Neutrophil (primary cell): ENCODE measurements around the gene PTPN14.

Experiments
- H3K27ac ChIP-seq: fragments of 200-600 bp; sonication (generic); 2 replicates; pipeline ENCODE4 v1.5.1; 2016; ENCODE audit warnings: mild to moderate bottlenecking, moderate library complexity
- H3K27me3 ChIP-seq: fragments of 200-600 bp; sonication (generic); 2 replicates; pipeline ENCODE4 v1.6.0; 2016; ENCODE audit warnings: mild to moderate bottlenecking
- H3K36me3 ChIP-seq: fragments of 200-600 bp; sonication (generic); 2 replicates; pipeline ENCODE4 v1.5.1; 2017
- H3K4me1 ChIP-seq, 2 experiments: fragments of 200-600 bp in 1 of 2; sonication (generic) in 1 of 2; 1 replicate in 1 of 2; 2 replicates in 1 of 2; pipeline versions ENCODE4 v1.5.1 to v1.6.1; 2013 to 2016; ENCODE audit warnings: low read depth in 1 of 2, low read length in 1 of 2, mild to moderate bottlenecking in 1 of 2, moderate library complexity in 1 of 2; ENCODE audit not compliant: control insufficient read depth in 1 of 2, insufficient read depth in 1 of 2
- H3K4me3 ChIP-seq, 2 experiments: fragments of 200-600 bp in 1 of 2; sonication (generic) in 1 of 2; 1 replicate in 1 of 2; 2 replicates in 1 of 2; pipeline ENCODE4 v1.5.1; 2013 to 2016; ENCODE audit warnings: low read depth in 1 of 2, low read length in 1 of 2, mild to moderate bottlenecking in 1 of 2, moderate library complexity in 1 of 2
- H3K9me3 ChIP-seq: fragments of 200-600 bp; sonication (generic); 2 replicates; pipeline ENCODE4 v1.5.1; 2016
- CTCF ChIP-seq: fragments of 200-600 bp; sonication (generic); IDR thresholded peaks from 2 replicates; pipeline ENCODE4 v1.5.1; 2016; ENCODE audit warnings: antibody characterized with exemption

The PTPN14 gene

GRCh38 chr1:214542275-214543199, 8.9 kb downstream of the PTPN14 start:
- H3K27ac ChIP-seq = no peak overlapping the region
- H3K36me3 ChIP-seq = no peaks in the 10 kb centered on the region
- peaks cover 42% of the 10 kb centered on the region for H3K27me3 ChIP-seq
- no peak overlapping the region for H3K4me3 ChIP-seq
- no peaks in the 10 kb centered on the region for H3K4me1 ChIP-seq
- no peak for TF ChIP-seq CTCF
- no peaks in the 10 kb centered on the region for H3K9me3 ChIP-seq

GRCh38 chr1:214541693-214542092, 9.7 kb downstream of the PTPN14 start:
- Histone ChIP-seq H3K4me1 (no peaks in the 10 kb centered on the region), H3K27ac (no peak overlapping the region), H3K4me3 (no peak overlapping the region), H3K27me3 (peaks cover 35% of the 10 kb centered on the region), H3K9me3 (no peaks in the 10 kb centered on the region), H3K36me3 (no peaks in the 10 kb centered on the region)
- TF ChIP-seq CTCF = no peak

- Histone ChIP-seq H3K4me1 (no peaks in the 10 kb centered on the region), H3K27ac (no peak overlapping the region)
- TF ChIP-seq CTCF = no peak
These were observed 10.2 kb downstream of the PTPN14 start for GRCh38 chr1:214541206-214541605.

GRCh38 chr1:214540324-214540723, 11.1 kb downstream of the PTPN14 start:
- Histone ChIP-seq H3K4me1 (no peaks in the 10 kb centered on the region), H3K4me3 (no peak overlapping the region), H3K9me3 (no peaks in the 10 kb centered on the region), H3K27me3 (peaks cover 23% of the 10 kb centered on the region), H3K27ac (no peak overlapping the region), H3K36me3 (no peaks in the 10 kb centered on the region)
- no peak for TF ChIP-seq CTCF

More at GRCh38 chr1:214541206-214541605, 10.2 kb downstream of the PTPN14 start:
- H3K27me3 ChIP-seq = peaks cover 32% of the 10 kb centered on the region
- no peaks in the 10 kb centered on the region for H3K36me3 ChIP-seq
- no peaks in the 10 kb centered on the region for H3K9me3 ChIP-seq
- no peak overlapping the region for H3K4me3 ChIP-seq

GRCh38 chr1:214538496-214538895, 12.9 kb downstream of the PTPN14 start:
- Histone ChIP-seq H3K27me3 (peaks cover 19% of the 10 kb centered on the region), H3K27ac (no peak overlapping the region), H3K4me1 (no peaks in the 10 kb centered on the region), H3K36me3 (no peaks in the 10 kb centered on the region), H3K9me3 (no peaks in the 10 kb centered on the region), H3K4me3 (no peak overlapping the region)
- no peak for TF ChIP-seq CTCF
